OCI-LY1 (cell line): ENCODE data around the gene CHSY1.

Experiments used
- H2AFZ ChIP-seq: fragments of 200-600 bp; sonication (generic), shearing (Covaris generic); 2 replicates; pipeline ENCODE4 v1.6.0; 2014; ENCODE audit warnings: antibody characterized with exemption, mild to moderate bottlenecking, low read length
- H3F3A ChIP-seq: fragments of 200-600 bp; sonication (generic), shearing (Covaris generic); 2 replicates; pipeline ENCODE4 v1.6.0; 2014; ENCODE audit warnings: mild to moderate bottlenecking, antibody characterized with exemption, low read length, moderate library complexity; ENCODE audit not compliant: insufficient read depth
- H3K27ac ChIP-seq: fragments of 200-600 bp; sonication (generic); 2 replicates; pipeline ENCODE4 v1.5.1; 2014; ENCODE audit warnings: low read length, mixed run types, mild to moderate bottlenecking, low read depth; ENCODE audit not compliant: poor library complexity, severe bottlenecking
- H3K27me3 ChIP-seq: fragments of 200-600 bp; sonication (generic); 2 replicates; pipeline ENCODE4 v1.6.0; 2014; ENCODE audit warnings: antibody characterized with exemption, mild to moderate bottlenecking, low read length, moderate library complexity; ENCODE audit not compliant: insufficient read depth
- H3K36me3 ChIP-seq: fragments of 200-600 bp; sonication (generic); 2 replicates; pipeline ENCODE4 v1.6.1; 2014; ENCODE audit warnings: mild to moderate bottlenecking, antibody characterized with exemption, low read length, moderate library complexity, mixed read lengths; ENCODE audit not compliant: insufficient read depth
- H3K4me1 ChIP-seq: fragments of 200-600 bp; sonication (generic); 2 replicates; pipeline ENCODE4 v1.5.1; 2014; ENCODE audit warnings: mild to moderate bottlenecking, low read length, moderate library complexity; ENCODE audit not compliant: insufficient read depth, severe bottlenecking
- H3K4me2 ChIP-seq: fragments of 200-600 bp; sonication (generic), shearing (Covaris generic); 2 replicates; pipeline ENCODE4 v1.6.1; 2014; ENCODE audit warnings: low read length
- H3K4me3 ChIP-seq: fragments of 200-600 bp; sonication (generic); 2 replicates; pipeline ENCODE4 v1.5.1; 2014; ENCODE audit warnings: low read length, low read depth, mild to moderate bottlenecking, mixed read lengths; ENCODE audit not compliant: poor library complexity, severe bottlenecking
- H3K79me2 ChIP-seq: fragments of 200-600 bp; shearing (Covaris generic); 2 replicates; pipeline ENCODE4 v1.6.1; 2016; ENCODE audit warnings: mixed run types, low read length, mixed read lengths; ENCODE audit not compliant: insufficient read depth
- H3K9ac ChIP-seq: fragments of 200-600 bp; sonication (generic), shearing (Covaris generic); 2 replicates; pipeline ENCODE4 v1.6.1; 2014; ENCODE audit warnings: mild to moderate bottlenecking, low read length, mixed read lengths
- H3K9me2 ChIP-seq: fragments of 200-600 bp; sonication (generic), shearing (Covaris generic); 2 replicates; pipeline ENCODE4 v1.6.1; 2014; ENCODE audit warnings: low read depth, mild to moderate bottlenecking, low read length, mixed read lengths
- H3K9me3 ChIP-seq: fragments of 200-600 bp; shearing (Covaris generic); 2 replicates; pipeline ENCODE4 v1.6.1; 2014; ENCODE audit warnings: low read length, mixed read lengths
- H4K20me1 ChIP-seq: fragments of 200-600 bp; sonication (generic), shearing (Covaris generic); 2 replicates; pipeline ENCODE4 v1.6.0; 2016; ENCODE audit warnings: mild to moderate bottlenecking, low read length; ENCODE audit not compliant: insufficient read depth
- CTCF ChIP-seq: fragments of 200-600 bp; sonication (generic), shearing (Covaris generic); IDR thresholded peaks from 2 replicates; pipeline ENCODE4 v1.5.1; 2017; ENCODE audit warnings: mild to moderate bottlenecking, antibody characterized with exemption, low read length, moderate library complexity, mixed read lengths
- EZH2 ChIP-seq: fragments of 200-600 bp; sonication (generic), shearing (Covaris generic); IDR thresholded peaks from 2 replicates; pipeline ENCODE4 v1.8.0; 2017; ENCODE audit warnings: borderline replicate concordance, mixed run types, mild to moderate bottlenecking, antibody characterized with exemption, low read length, moderate library complexity, mixed read lengths

Gene CHSY1

GRCh38 chr15:101184830-101185229 lies 67.0 kb downstream of the CHSY1 start:
- H3K36me3 ChIP-seq = no peaks in the 10 kb centered on the region
- TF ChIP-seq CTCF = no peak
- TF ChIP-seq EZH2 = no peak
- no peak overlapping the region for H3K4me3 ChIP-seq
- H4K20me1 ChIP-seq = no peaks in the 10 kb centered on the region
- no peaks in the 10 kb centered on the region for H3K9me3 ChIP-seq
- no peaks in the 10 kb centered on the region for H3K4me1 ChIP-seq
- H3K4me2 ChIP-seq = no peak overlapping the region
- no peak overlapping the region for H2AFZ ChIP-seq
- H3K27me3 ChIP-seq = no peaks in the 10 kb centered on the region
- H3K27ac ChIP-seq = no peak overlapping the region
- no peaks in the 10 kb centered on the region for H3F3A ChIP-seq
- no peaks in the 10 kb centered on the region for H3K79me2 ChIP-seq
- H3K9ac ChIP-seq = no peak overlapping the region
- H3K9me2 ChIP-seq = no peaks in the 10 kb centered on the region

- Histone ChIP-seq H3K27me3 (no peaks in the 10 kb centered on the region), H3K4me1 (no peaks in the 10 kb centered on the region), H3K9me2 (no peaks in the 10 kb centered on the region), H3K4me3 (no peak overlapping the region), H3K36me3 (no peaks in the 10 kb centered on the region), H3K9ac (no peak overlapping the region), H2AFZ (no peak overlapping the region), H3K79me2 (no peaks in the 10 kb centered on the region), H3K4me2 (no peak overlapping the region), H3F3A (no peaks in the 10 kb centered on the region), H4K20me1 (no peaks in the 10 kb centered on the region), H3K27ac (no peak overlapping the region), H3K9me3 (no peaks in the 10 kb centered on the region)
- TF ChIP-seq CTCF (no peak), EZH2 (no peak)
These were observed 67.9 kb downstream of the CHSY1 start for GRCh38 chr15:101183931-101184305.

GRCh38 chr15:101183226-101183930 lies 68.5 kb downstream of the CHSY1 start:
- Histone ChIP-seq H3K27me3 (no peaks in the 10 kb centered on the region), H2AFZ (no peak overlapping the region), H3K36me3 (peaks cover 4% of the 10 kb centered on the region), H3K4me1 (no peaks in the 10 kb centered on the region), H3F3A (no peaks in the 10 kb centered on the region), H3K4me2 (no peak overlapping the region), H3K9me2 (no peaks in the 10 kb centered on the region), H3K9me3 (no peaks in the 10 kb centered on the region), H3K9ac (no peak overlapping the region), H3K27ac (no peak overlapping the region), H3K4me3 (no peak overlapping the region), H4K20me1 (no peaks in the 10 kb centered on the region), H3K79me2 (no peaks in the 10 kb centered on the region)
- TF ChIP-seq EZH2 (no peak), CTCF (no peak)
